HG03520 (cell line): Measurements from ENCODE around the gene EREG.
"Not testable (repeated sequence)": the region's sequence is repeated elsewhere in the genome, so short reads cannot be mapped to it uniquely, and the experiment has no call there.

Source experiments
- ATAC-seq: cut with Tn5 transposase; IDR thresholded peaks from one replicate; pipeline ENCODE4 v1.9.1; 2021; ENCODE audit warnings: mild to moderate bottlenecking, moderate library complexity; ENCODE audit not compliant: unreplicated experiment

EREG gene

GRCh38 chr4:74386159-74386558 lies 21.2 kb downstream of the EREG start:
- no peak for ATAC-seq

- ATAC-seq = no peak
Measured at GRCh38 chr4:74387790-74388189, 22.8 kb downstream of the EREG start.

GRCh38 chr4:74389494-74389893 lies 24.5 kb downstream of the EREG start:
- ATAC-seq = no peak

- no peak for ATAC-seq
Measured at GRCh38 chr4:74390677-74391076, 25.7 kb downstream of the EREG start.

- ATAC-seq = no peak
Measured at GRCh38 chr4:74391346-74391745, 26.4 kb downstream of the EREG start.

- ATAC-seq = no peak
Measured at GRCh38 chr4:74391890-74392475, 27.0 kb downstream of the EREG start.

GRCh38 chr4:74394476-74395136 lies 29.7 kb downstream of the EREG start:
- ATAC-seq = no peak

GRCh38 chr4:74395633-74396032 lies 30.7 kb downstream of the EREG start:
- ATAC-seq = no peak

GRCh38 chr4:74397748-74398426 lies 32.9 kb downstream of the EREG start:
- ATAC-seq = no peak

- not testable (repeated sequence) for ATAC-seq
Measured at GRCh38 chr4:74398894-74399589, 34.1 kb downstream of the EREG start.

- ATAC-seq = no peak
Measured at GRCh38 chr4:74400395-74400794, 35.5 kb downstream of the EREG start.

- peak; percentile 95 for ATAC-seq
Measured at GRCh38 chr4:74402692-74403456, 37.9 kb downstream of the EREG start.

- no peak for ATAC-seq
Measured at GRCh38 chr4:74407891-74408290, 42.9 kb downstream of the EREG start.

- ATAC-seq = no peak
Measured at GRCh38 chr4:74408639-74409038, 43.7 kb downstream of the EREG start.

- no peak for ATAC-seq
Measured at GRCh38 chr4:74410272-74410671, 45.3 kb downstream of the EREG start.

GRCh38 chr4:74412225-74412624 lies 47.3 kb downstream of the EREG start:
- ATAC-seq = no peak

GRCh38 chr4:74413265-74413664 lies 48.3 kb downstream of the EREG start:
- no peak for ATAC-seq

- no peak for ATAC-seq
Measured at GRCh38 chr4:74414149-74414809, 49.3 kb downstream of the EREG start.

GRCh38 chr4:74415602-74416300 lies 50.8 kb downstream of the EREG start:
- no peak for ATAC-seq
